ENCODE results near the gene PTPRH. TPM values are rescaled to one million over a fixed set of nuclear protein-coding genes. Genes with fewer than 3 reads are reported as not detected.

PTPRH gene
- polyA plus RNA-seq (2012; ENCODE audit: low read depth, missing spikeins): not detected

- no peak for DNase-seq (ENCODE audit: insufficient read length, low spot score)
- TF ChIP-seq POU2F2 (IDR thresholded peaks at IDR 0.05; ENCODE audit: low read depth, low read length) (no peak), POLR2A (IDR thresholded peaks at IDR 0.05; ENCODE audit: low read depth, low read length) (no peak), PAX5 (IDR thresholded peaks at IDR 0.05; ENCODE audit: insufficient read depth, low read length, severe bottlenecking) (no peak), TAF1 (IDR thresholded peaks at IDR 0.05; ENCODE audit: low read depth, low read length) (no peak), SPI1 (IDR thresholded peaks at IDR 0.05; ENCODE audit: low read depth, low read length) (no peak), POLR2AphosphoS5 (IDR thresholded peaks at IDR 0.05; ENCODE audit: low read depth, low read length) (no peak)
- FAIRE-seq: no peak
Measured at GRCh38 chr19:55208880-55209692, at the start of gene PTPRH. TSS of gene PTPRH (minus strand) at chr19:55209501. CDS start at chr19:55209433, 68 bp downstream.

GRCh38 chr19:55258476-55258827 is 49.2 kb upstream of the PTPRH start:
- FAIRE-seq (no peak), DNase-seq (ENCODE audit: insufficient read length, low spot score) (no peak)
- no peak for TF ChIP-seq POLR2AphosphoS5 (IDR thresholded peaks at IDR 0.05; ENCODE audit: low read depth, low read length)
- no peak for TF ChIP-seq POLR2A (IDR thresholded peaks at IDR 0.05; ENCODE audit: low read depth, low read length)
- TF ChIP-seq SPI1 (IDR thresholded peaks at IDR 0.05; ENCODE audit: low read depth, low read length): no peak
- no peak for TF ChIP-seq POU2F2 (IDR thresholded peaks at IDR 0.05; ENCODE audit: low read depth, low read length)
- no peak for TF ChIP-seq PAX5 (IDR thresholded peaks at IDR 0.05; ENCODE audit: insufficient read depth, low read length, severe bottlenecking)
- no peak for TF ChIP-seq TAF1 (IDR thresholded peaks at IDR 0.05; ENCODE audit: low read depth, low read length)

GRCh38 chr19:55257461-55258420 is 48.4 kb upstream of the PTPRH start:
- FAIRE-seq (peak; percentile 16), DNase-seq (ENCODE audit: insufficient read length, low spot score) (no peak)
- no peak for TF ChIP-seq TAF1 (IDR thresholded peaks at IDR 0.05; ENCODE audit: low read depth, low read length)
- no peak for TF ChIP-seq POU2F2 (IDR thresholded peaks at IDR 0.05; ENCODE audit: low read depth, low read length)
- TF ChIP-seq POLR2AphosphoS5 (IDR thresholded peaks at IDR 0.05; ENCODE audit: low read depth, low read length): no peak
- no peak for TF ChIP-seq POLR2A (IDR thresholded peaks at IDR 0.05; ENCODE audit: low read depth, low read length)
- no peak for TF ChIP-seq PAX5 (IDR thresholded peaks at IDR 0.05; ENCODE audit: insufficient read depth, low read length, severe bottlenecking)
- no peak for TF ChIP-seq SPI1 (IDR thresholded peaks at IDR 0.05; ENCODE audit: low read depth, low read length)

- FAIRE-seq (peak; percentile 66), DNase-seq (ENCODE audit: insufficient read length, low spot score) (no peak)
- TF ChIP-seq TAF1 (IDR thresholded peaks at IDR 0.05; ENCODE audit: low read depth, low read length): no peak
- no peak for TF ChIP-seq SPI1 (IDR thresholded peaks at IDR 0.05; ENCODE audit: low read depth, low read length)
- TF ChIP-seq POLR2A (IDR thresholded peaks at IDR 0.05; ENCODE audit: low read depth, low read length): no peak
- no peak for TF ChIP-seq POU2F2 (IDR thresholded peaks at IDR 0.05; ENCODE audit: low read depth, low read length)
- TF ChIP-seq POLR2AphosphoS5 (IDR thresholded peaks at IDR 0.05; ENCODE audit: low read depth, low read length): no peak
Measured at GRCh38 chr19:55256562-55257460, 47.5 kb upstream of the PTPRH start.

- peak; percentile 77 for FAIRE-seq
- TF ChIP-seq TAF1 (IDR thresholded peaks at IDR 0.05; ENCODE audit: low read depth, low read length) (no peak), SPI1 (IDR thresholded peaks at IDR 0.05; ENCODE audit: low read depth, low read length) (peak; percentile 35; the same call in 1 of the 2 replicates), PAX5 (IDR thresholded peaks at IDR 0.05; ENCODE audit: insufficient read depth, low read length, severe bottlenecking) (peak; percentile 93), POLR2A (IDR thresholded peaks at IDR 0.05; ENCODE audit: low read depth, low read length) (0 out of 2 replicates have a peak, but pooled peaks have one; percentile 21)
- DNase-seq (ENCODE audit: insufficient read length, low spot score): no peak
Measured at GRCh38 chr19:55255618-55256423, 46.5 kb upstream of the PTPRH start.

GRCh38 chr19:55254625-55254977 is 45.3 kb upstream of the PTPRH start:
- FAIRE-seq (no peak), DNase-seq (ENCODE audit: insufficient read length, low spot score) (no peak)
- TF ChIP-seq POLR2AphosphoS5 (IDR thresholded peaks at IDR 0.05; ENCODE audit: low read depth, low read length): no peak
- 0 out of 2 replicates have a peak, but pooled peaks have one; percentile 2 for TF ChIP-seq POLR2A (IDR thresholded peaks at IDR 0.05; ENCODE audit: low read depth, low read length)

GRCh38 chr19:55253842-55254624 is 44.7 kb upstream of the PTPRH start:
- peak; percentile 23; the same call in 1 of the 2 replicates for TF ChIP-seq TAF1 (IDR thresholded peaks at IDR 0.05; ENCODE audit: low read depth, low read length)
- TF ChIP-seq SPI1 (IDR thresholded peaks at IDR 0.05; ENCODE audit: low read depth, low read length): peak; percentile 98
- peak; percentile 43; the same call in 1 of the 2 replicates for TF ChIP-seq POLR2AphosphoS5 (IDR thresholded peaks at IDR 0.05; ENCODE audit: low read depth, low read length)
- 0 out of 2 replicates have a peak, but pooled peaks have one; percentile 23 for TF ChIP-seq POU2F2 (IDR thresholded peaks at IDR 0.05; ENCODE audit: low read depth, low read length)
- TF ChIP-seq PAX5 (IDR thresholded peaks at IDR 0.05; ENCODE audit: insufficient read depth, low read length, severe bottlenecking): no peak
- 0 out of 2 replicates have a peak, but pooled peaks have one; percentile 18 for TF ChIP-seq POLR2A (IDR thresholded peaks at IDR 0.05; ENCODE audit: low read depth, low read length)

More at GRCh38 chr19:55253842-55254624, 44.7 kb upstream of the PTPRH start:
- DNase-seq (ENCODE audit: insufficient read length, low spot score) (peak; percentile 75), FAIRE-seq (peak; percentile 90)
